D721Med (cell line): Measurements from ENCODE around the gene VAPB.

Experiments used
- DNase-seq: peaks from one replicate; pipeline ENCODE4 v3.0.0; 2011; ENCODE audit warnings: low spot score; ENCODE audit not compliant: insufficient read length
- FAIRE-seq: peaks from 2 replicates; lab custom pipeline; 2011; peaks lifted over from hg19 to GRCh38; lab: Jason Lieb, UNC
- CTCF ChIP-seq: IDR thresholded peaks from 2 replicates; pipeline ENCODE4 v1.5.1; 2012; ENCODE audit warnings: mild to moderate bottlenecking, control low read depth; ENCODE audit not compliant: insufficient read depth; ENCODE audit errors: missing control alignments

VAPB gene

GRCh38 chr20:58463256-58463655, 74.2 kb downstream of the VAPB start:
- DNase-seq (no peak), FAIRE-seq (no peak)
- TF ChIP-seq CTCF: no peak

- TF ChIP-seq CTCF: no peak
- DNase-seq (no peak), FAIRE-seq (no peak)
Measured at GRCh38 chr20:58464838-58465237, 75.8 kb downstream of the VAPB start.

- no peak for DNase-seq
- no peak for TF ChIP-seq CTCF
- no peak for FAIRE-seq
Measured at GRCh38 chr20:58466095-58466708, 77.2 kb downstream of the VAPB start.

GRCh38 chr20:58466729-58467571, 77.9 kb downstream of the VAPB start:
- FAIRE-seq: no peak
- no peak for TF ChIP-seq CTCF
- DNase-seq: no peak

- FAIRE-seq: no peak
- TF ChIP-seq CTCF: no peak
- DNase-seq: no peak
Measured at GRCh38 chr20:58467572-58468527, 78.8 kb downstream of the VAPB start.

GRCh38 chr20:58469616-58470015, 80.6 kb downstream of the VAPB start:
- no peak for TF ChIP-seq CTCF
- DNase-seq: no peak
- no peak for FAIRE-seq
